H9 (cell line): ENCODE measurements around the gene VDAC1. TPM values are rescaled to one million over a fixed set of nuclear protein-coding genes. Genes with fewer than 3 reads are reported as not detected.

Source experiments
- DNase-seq: peaks from one replicate; pipeline ENCODE4 v3.0.0-alpha.2; 2017
- H2AFZ ChIP-seq: one replicate; pipeline ENCODE4 v1.6.1; 2013; ENCODE audit warnings: mild to moderate bottlenecking, low read length, control low read depth, moderate library complexity
- H2AK5ac ChIP-seq: 2 replicates; pipeline ENCODE4 v1.6.1; 2013; ENCODE audit warnings: low read length, control low read depth, mixed read lengths; ENCODE audit not compliant: insufficient read length
- H2BK120ac ChIP-seq: one replicate; pipeline ENCODE4 v1.6.1; 2013; ENCODE audit warnings: low read depth, mild to moderate bottlenecking, low read length, control low read depth, inconsistent platforms; ENCODE audit not compliant: poor library complexity, severe bottlenecking
- H2BK12ac ChIP-seq: 2 replicates; pipeline ENCODE4 v1.6.1; 2013; ENCODE audit warnings: low read length, control low read depth, mixed read lengths, low read depth; ENCODE audit not compliant: insufficient read length
- H2BK15ac ChIP-seq: 2 replicates; pipeline ENCODE4 v1.6.1; 2013; ENCODE audit warnings: low read depth, low read length, control low read depth
- H2BK20ac ChIP-seq: one replicate; pipeline ENCODE4 v1.6.1; 2013; ENCODE audit warnings: low read depth, mild to moderate bottlenecking, low read length, control low read depth, inconsistent platforms; ENCODE audit not compliant: poor library complexity, severe bottlenecking
- H2BK5ac ChIP-seq: 2 replicates; pipeline ENCODE4 v1.6.1; 2013; ENCODE audit warnings: low read length, control low read depth, mixed read lengths; ENCODE audit not compliant: insufficient read length
- H3K14ac ChIP-seq: 2 replicates; pipeline ENCODE4 v1.6.1; 2013; ENCODE audit warnings: low read length, control low read depth; ENCODE audit not compliant: insufficient read depth
- H3K18ac ChIP-seq: 2 replicates; pipeline ENCODE4 v1.6.1; 2013; ENCODE audit warnings: low read depth, mild to moderate bottlenecking, mixed read lengths, low read length, control low read depth; ENCODE audit not compliant: insufficient read length
- H3K23ac ChIP-seq: 2 replicates; pipeline ENCODE4 v1.6.1; 2013; ENCODE audit warnings: low read length, control low read depth, mixed read lengths, low read depth; ENCODE audit not compliant: insufficient read length
- H3K23me2 ChIP-seq: 2 replicates; pipeline ENCODE4 v1.6.1; 2013; ENCODE audit warnings: low read depth, mild to moderate bottlenecking, mixed read lengths, low read length, control low read depth; ENCODE audit not compliant: insufficient read length, poor library complexity, severe bottlenecking
- H3K27ac ChIP-seq: 2 replicates; pipeline ENCODE4 v1.5.1; 2013; ENCODE audit warnings: low read length, control low read depth, mixed read lengths, low read depth; ENCODE audit not compliant: insufficient read length
- H3K27me3 ChIP-seq: 2 replicates; pipeline ENCODE4 v1.6.1; 2013; ENCODE audit warnings: low read length, control low read depth, inconsistent platforms; ENCODE audit not compliant: insufficient read depth
- H3K4ac ChIP-seq: 2 replicates; pipeline ENCODE4 v1.6.1; 2013; ENCODE audit warnings: low read depth, mild to moderate bottlenecking, control low read depth, inconsistent platforms, low read length, moderate library complexity
- H3K4me1 ChIP-seq: 2 replicates; pipeline ENCODE4 v1.6.1; 2013; ENCODE audit warnings: low read length, control low read depth, inconsistent platforms; ENCODE audit not compliant: insufficient read depth
- H3K4me2 ChIP-seq: 2 replicates; pipeline ENCODE4 v1.6.1; 2013; ENCODE audit warnings: low read length, control low read depth, mixed read lengths; ENCODE audit not compliant: insufficient read length, insufficient read depth
- H3K56ac ChIP-seq: 2 replicates; pipeline ENCODE4 v1.6.1; 2013; ENCODE audit warnings: low read depth, mild to moderate bottlenecking, mixed read lengths, low read length, control low read depth; ENCODE audit not compliant: insufficient read length
- H3K79me1 ChIP-seq: 2 replicates; pipeline ENCODE4 v1.6.1; 2013; ENCODE audit warnings: low read depth, mild to moderate bottlenecking, moderate library complexity, low read length, control low read depth, inconsistent platforms; ENCODE audit not compliant: insufficient read depth, poor library complexity, severe bottlenecking
- H3K79me2 ChIP-seq: 2 replicates; pipeline ENCODE4 v1.6.1; 2013; ENCODE audit warnings: low read length, control low read depth, inconsistent platforms; ENCODE audit not compliant: insufficient read depth
- H3K9ac ChIP-seq: 2 replicates; pipeline ENCODE4 v1.6.1; 2013; ENCODE audit warnings: low read length, control low read depth, mixed read lengths; ENCODE audit not compliant: insufficient read length; ENCODE audit errors: extremely low read depth
- H3K9me3 ChIP-seq: one replicate; pipeline ENCODE4 v1.6.1; 2013; ENCODE audit warnings: low read depth, low read length, inconsistent platforms; ENCODE audit not compliant: control insufficient read depth
- H3T11ph ChIP-seq: one replicate; pipeline ENCODE4 v1.6.1; 2013; ENCODE audit warnings: mild to moderate bottlenecking, low read length, control low read depth, inconsistent platforms
- H4K20me1 ChIP-seq: one replicate; pipeline ENCODE4 v1.6.1; 2013; ENCODE audit not compliant: control insufficient read depth, insufficient read length, insufficient read depth
- H4K5ac ChIP-seq: 2 replicates; pipeline ENCODE4 v1.6.1; 2013; ENCODE audit warnings: low read depth, mild to moderate bottlenecking, mixed read lengths, low read length, control low read depth; ENCODE audit not compliant: insufficient read length
- H4K8ac ChIP-seq: replicated peaks from 2 replicates; pipeline ENCODE4 v1.6.1; 2013; ENCODE audit warnings: low read length, control low read depth, mixed read lengths, low read depth; ENCODE audit not compliant: insufficient read length
- H4K91ac ChIP-seq: 2 replicates; pipeline ENCODE4 v1.6.1; 2013; ENCODE audit warnings: low read depth, mild to moderate bottlenecking, moderate library complexity, mixed read lengths, low read length, control low read depth; ENCODE audit not compliant: insufficient read length
- H3K27ac Mint-ChIP-seq, 3 experiments: 2 replicates in 2 of 3; 3 replicates in 1 of 3; pipeline ENCODE4 v1.8.0; 2020 to 2021; ENCODE audit warnings: mixed read lengths in 3 of 3, mild to moderate bottlenecking in 1 of 3, moderate library complexity in 1 of 3
- H3K27me3 Mint-ChIP-seq: 2 replicates; pipeline ENCODE4 v1.8.0; 2021; ENCODE audit warnings: low read depth, mild to moderate bottlenecking, moderate library complexity, mixed read lengths
- H3K36me3 Mint-ChIP-seq, 3 experiments: 2 replicates in 2 of 3; 3 replicates in 1 of 3; pipeline ENCODE4 v1.8.0; 2020 to 2021; ENCODE audit warnings: low read depth in 3 of 3, mixed read lengths in 3 of 3; ENCODE audit not compliant: insufficient read depth in 1 of 3
- H3K4me1 Mint-ChIP-seq, 2 experiments: 2 replicates each; pipeline ENCODE4 v1.8.0; 2020; ENCODE audit warnings: mixed read lengths in 2 of 2
- H3K4me3 Mint-ChIP-seq, 2 experiments: 2 replicates in 1 of 2; 3 replicates in 1 of 2; pipeline ENCODE4 v1.8.0; 2020 to 2021; ENCODE audit warnings: mild to moderate bottlenecking in 2 of 2, mixed read lengths in 2 of 2, moderate library complexity in 1 of 2
- H3K9me3 Mint-ChIP-seq, 2 experiments: 2 replicates in 1 of 2; 3 replicates in 1 of 2; pipeline ENCODE4 v1.8.0; 2020; ENCODE audit warnings: mild to moderate bottlenecking in 2 of 2, mixed read lengths in 2 of 2, moderate library complexity in 1 of 2
- WGBS: extraction: QIAGEN DNeasy Blood & Tissue Kit; methylation state at CpG from one replicate; pipeline ENCODE4 v1.1.7; 2013; ENCODE audit warnings: missing lambda C conversion rate, low lambda C conversion rate, mixed read lengths; ENCODE audit not compliant: insufficient read length; ENCODE audit errors: extremely low coverage; 5-methylcytosine and 5-hydroxymethylcytosine counted together
- total RNA-seq: library from RNA; stranded (reverse); gene quantifications from 2 replicates; pipeline ENCODE4 v1.2.1, GENCODE V29; 2021
- TF ChIP-seq, protein P1 (sequence below): fragments of 200-600 bp; sonication (generic); conservative IDR thresholded peaks from 3 replicates; pipeline ENCODE4 v1.8.0; 2021; ENCODE audit warnings: antibody characterized with exemption, mild to moderate bottlenecking

Gene VDAC1
- total RNA-seq, 1 experiment from 2014 or later = 208 TPM

DNA sequence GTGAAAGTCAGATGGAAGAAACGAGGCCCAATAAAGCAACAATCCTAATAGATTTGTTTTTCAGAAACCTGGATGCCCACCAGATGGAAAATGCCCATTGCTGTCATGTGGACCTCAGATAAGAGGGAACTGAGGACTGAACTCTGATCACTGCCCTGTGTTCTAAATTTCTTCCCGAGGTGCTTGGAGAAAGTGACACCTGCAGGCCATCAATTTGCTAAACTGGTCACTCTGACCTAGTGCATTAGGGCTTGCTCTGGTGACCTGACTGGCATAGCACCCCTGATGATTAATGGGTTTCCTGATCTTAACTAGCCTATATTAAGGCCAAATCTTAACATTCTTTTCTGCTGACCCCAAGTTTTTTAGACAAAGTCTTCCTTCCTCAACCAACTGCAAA lies 32.4 kb upstream of the VDAC1 start:
- H3K23me2 ChIP-seq = no peaks in the 10 kb centered on the region
- no peaks in the 10 kb centered on the region for H3K4me1 ChIP-seq
- H3K27ac ChIP-seq = no peak overlapping the region
- no peaks in the 10 kb centered on the region for H3K79me2 ChIP-seq
- H4K5ac ChIP-seq = no peak overlapping the region
- H2AK5ac ChIP-seq = no peak overlapping the region
- no peaks in the 10 kb centered on the region for H3K9me3 ChIP-seq
- H3K36me3 Mint-ChIP-seq = no peaks in the 10 kb centered on the region
- no peak overlapping the region for H2BK12ac ChIP-seq
- H3K4ac ChIP-seq = no peak overlapping the region
- H3K4me1 Mint-ChIP-seq = peaks cover 0 to 3% of the 10 kb centered on the region in 2 experiments; a peak in 1 of 4 replicates
- WGBS = no CpG with 5 or more reads among the region's 2 CpGs
- peaks cover 9% of the 10 kb centered on the region for H3K27me3 Mint-ChIP-seq
- no peak overlapping the region for H3K14ac ChIP-seq
- H3T11ph ChIP-seq = no peak overlapping the region
- H4K8ac ChIP-seq = no peak overlapping the region
- H2BK15ac ChIP-seq = no peak overlapping the region
- TF ChIP-seq, protein P1, sequence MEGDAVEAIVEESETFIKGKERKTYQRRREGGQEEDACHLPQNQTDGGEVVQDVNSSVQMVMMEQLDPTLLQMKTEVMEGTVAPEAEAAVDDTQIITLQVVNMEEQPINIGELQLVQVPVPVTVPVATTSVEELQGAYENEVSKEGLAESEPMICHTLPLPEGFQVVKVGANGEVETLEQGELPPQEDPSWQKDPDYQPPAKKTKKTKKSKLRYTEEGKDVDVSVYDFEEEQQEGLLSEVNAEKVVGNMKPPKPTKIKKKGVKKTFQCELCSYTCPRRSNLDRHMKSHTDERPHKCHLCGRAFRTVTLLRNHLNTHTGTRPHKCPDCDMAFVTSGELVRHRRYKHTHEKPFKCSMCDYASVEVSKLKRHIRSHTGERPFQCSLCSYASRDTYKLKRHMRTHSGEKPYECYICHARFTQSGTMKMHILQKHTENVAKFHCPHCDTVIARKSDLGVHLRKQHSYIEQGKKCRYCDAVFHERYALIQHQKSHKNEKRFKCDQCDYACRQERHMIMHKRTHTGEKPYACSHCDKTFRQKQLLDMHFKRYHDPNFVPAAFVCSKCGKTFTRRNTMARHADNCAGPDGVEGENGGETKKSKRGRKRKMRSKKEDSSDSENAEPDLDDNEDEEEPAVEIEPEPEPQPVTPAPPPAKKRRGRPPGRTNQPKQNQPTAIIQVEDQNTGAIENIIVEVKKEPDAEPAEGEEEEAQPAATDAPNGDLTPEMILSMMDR = no peak
- no peak for DNase-seq
- H3K23ac ChIP-seq = no peak overlapping the region
- H3K27me3 ChIP-seq = no peaks in the 10 kb centered on the region
- H3K79me1 ChIP-seq = no peaks in the 10 kb centered on the region
- H4K20me1 ChIP-seq = no peaks in the 10 kb centered on the region
- H3K27ac Mint-ChIP-seq = no peak overlapping the region
- no peak overlapping the region for H2BK20ac ChIP-seq
- H2BK5ac ChIP-seq = no peak overlapping the region
- no peak overlapping the region for H3K4me2 ChIP-seq
- peaks cover 0 to 3% of the 10 kb centered on the region in 2 experiments; a peak in 2 of 5 replicates for H3K9me3 Mint-ChIP-seq
- no peak overlapping the region for H3K9ac ChIP-seq
- no peak overlapping the region for H3K4me3 Mint-ChIP-seq
- H3K18ac ChIP-seq = no peak overlapping the region
- no peak overlapping the region for H2BK120ac ChIP-seq
- H4K91ac ChIP-seq = no peak overlapping the region
- no peak overlapping the region for H2AFZ ChIP-seq
- no peak overlapping the region for H3K56ac ChIP-seq
